HepG2 (cell line): ENCODE results near the gene CAVIN2. TPM values are rescaled to one million over a fixed set of nuclear protein-coding genes. Genes with fewer than 3 reads are reported as not detected.

Experiments used
- AGO2 ChIP-seq: fragments of 200-400 bp; formaldehyde crosslinking; optimal IDR thresholded peaks from 2 replicates; pipeline ENCODE3; 2017; ENCODE audit warnings: mild to moderate bottlenecking, low read depth, low read length, moderate library complexity
- ATF1 ChIP-seq: IDR thresholded peaks from 2 replicates; pipeline ENCODE4 v1.6.1; 2016; ENCODE audit warnings: mild to moderate bottlenecking, control low read depth
- BORCS8-MEF2B ChIP-seq: sonication (generic); formaldehyde crosslinking; IDR thresholded peaks from 2 replicates; pipeline ENCODE4 v1.8.0; 2022; ENCODE audit warnings: mild to moderate bottlenecking, missing genetic modification reagents
- FOXA1 ChIP-seq, 2 experiments: fragments of 450-650 bp in 1 of 2; sonication (generic) in 1 of 2; formaldehyde crosslinking in 1 of 2; IDR thresholded peaks; 2 replicates each; pipeline versions ENCODE4 v1.4.0 to v1.6.1; 2016 to 2020; ENCODE audit warnings: missing genetic modification reagents in 1 of 2
- HMGA1 ChIP-seq: sonication (generic); formaldehyde crosslinking; conservative IDR thresholded peaks from 2 replicates; pipeline ENCODE4 v1.4.0; 2020; ENCODE audit warnings: missing genetic modification reagents
- HMGXB3 ChIP-seq: sonication (generic); formaldehyde crosslinking; IDR thresholded peaks from 2 replicates; pipeline ENCODE4 v1.4.0; 2020; ENCODE audit warnings: missing genetic modification reagents, borderline replicate concordance
- KDM4B ChIP-seq: sonication (generic); formaldehyde crosslinking; IDR thresholded peaks from 2 replicates; pipeline ENCODE4 v1.4.0; 2020; ENCODE audit warnings: missing genetic modification reagents
- MEF2D ChIP-seq: sonication (generic); formaldehyde crosslinking; IDR thresholded peaks from 2 replicates; pipeline ENCODE4 v1.5.1; 2020; ENCODE audit warnings: mild to moderate bottlenecking, missing genetic modification reagents
- MIER3 ChIP-seq: IDR thresholded peaks from 2 replicates; pipeline ENCODE4 v1.6.1; 2016; ENCODE audit warnings: missing compliant biosample characterization, borderline replicate concordance
- NCOA2 ChIP-seq: sonication (generic); formaldehyde crosslinking; IDR thresholded peaks from 2 replicates; pipeline ENCODE4 v1.8.0; 2022; ENCODE audit warnings: inconsistent platforms
- NCOA5 ChIP-seq: sonication (generic); formaldehyde crosslinking; IDR thresholded peaks from 2 replicates; pipeline ENCODE4 v1.4.0; 2020; ENCODE audit warnings: missing genetic modification reagents
- NFE2 ChIP-seq: sonication (generic); formaldehyde crosslinking; IDR thresholded peaks from 2 replicates; pipeline ENCODE4 v1.4.0; 2020; ENCODE audit warnings: missing genetic modification reagents
- PAX8 ChIP-seq: sonication (generic); formaldehyde crosslinking; IDR thresholded peaks from 2 replicates; pipeline ENCODE4 v1.8.0; 2022; ENCODE audit warnings: mild to moderate bottlenecking, missing genetic modification reagents, borderline replicate concordance
- PBX3 ChIP-seq: sonication (generic); formaldehyde crosslinking; IDR thresholded peaks from 2 replicates; pipeline ENCODE4 v1.8.1; 2023; ENCODE audit warnings: missing genetic modification reagents, inconsistent platforms, borderline replicate concordance
- PHF5A ChIP-seq: IDR thresholded peaks from one replicate; pipeline ENCODE4 v1.6.1; 2018; ENCODE audit warnings: low read depth, missing genetic modification reagents; ENCODE audit not compliant: unreplicated experiment
- POLR2AphosphoS2 ChIP-seq: IDR thresholded peaks from 2 replicates; pipeline ENCODE4 v1.6.1; 2011; ENCODE audit warnings: low read depth, low read length, improper control_type of control experiment
- SKIL ChIP-seq: sonication (generic); formaldehyde crosslinking; IDR thresholded peaks from 2 replicates; pipeline ENCODE4 v1.8.0; 2022; ENCODE audit warnings: missing genetic modification reagents, mild to moderate bottlenecking, moderate library complexity, borderline replicate concordance
- TFE3 ChIP-seq: IDR thresholded peaks from 2 replicates; pipeline ENCODE4 v1.6.1; 2016
- XRCC5 ChIP-seq: fragments of 200-400 bp; formaldehyde crosslinking; optimal IDR thresholded peaks from 2 replicates; pipeline ENCODE3; 2017; ENCODE audit warnings: mild to moderate bottlenecking, low read length
- ZBTB38 ChIP-seq: sonication (generic); formaldehyde crosslinking; IDR thresholded peaks from 2 replicates; pipeline ENCODE4 v1.5.1; 2020; ENCODE audit warnings: mild to moderate bottlenecking, missing genetic modification reagents
- polyA plus RNA-seq, 8 experiments: library from polyadenylated mRNA; depleted of rRNA in 3 of 8; stranded (reverse) in 7 of 8; unstranded in 1 of 8; fragments of >200 nt; fragmentation: Illumina TruSeq in 4 of 8; extraction: Trizol in 4 of 8; gene quantifications; 2 replicates each; pipeline versions ENCODE4 v1.2.1 to v1.2.3, GENCODE V29; 2011 to 2016; ENCODE audit warnings: low read depth in 4 of 8, missing spikeins in 1 of 8, mixed read lengths in 1 of 8; ENCODE audit not compliant: insufficient read depth in 1 of 8
- total RNA-seq, 5 experiments: library from RNA; depleted of rRNA; stranded (reverse); fragments of >200 nt; fragmentation: Illumina TruSeq; extraction: Trizol; gene quantifications; 2 replicates each; pipeline ENCODE4 v1.2.3, GENCODE V29; 2016; ENCODE audit warnings: low read depth in 1 of 5

The CAVIN2 gene
- total and polyA plus RNA-seq, 2 of the 13 experiments (the other 11 are each of a cell fraction or from before 2014, with no cell fraction given) = 7.6 to 38.8 TPM

- TF ChIP-seq AGO2 = no peak
- TF ChIP-seq HMGA1 (CRISPR knock-in tag) = no peak
- peak; percentile 90 for TF ChIP-seq PHF5A (CRISPR knock-in tag)
- TF ChIP-seq MIER3 (CRISPR knock-in tag) = peak; percentile 99
- peak; percentile 47 for TF ChIP-seq XRCC5
- TF ChIP-seq SKIL (CRISPR knock-in tag) = peak; percentile 99
- TF ChIP-seq BORCS8-MEF2B (CRISPR knock-in tag) = peak; percentile 81
- TF ChIP-seq NCOA5 (CRISPR knock-in tag) = 0 out of 2 replicates have a peak, but pooled peaks have one; percentile 17
- peak; percentile 78; the same call in 1 of the 2 replicates for TF ChIP-seq NFE2
- TF ChIP-seq TFE3 = peak; percentile 83
- TF ChIP-seq ZBTB38 = no peak
- peak; percentile 56; the same call in 1 of the 2 replicates for TF ChIP-seq FOXA1 (IDR thresholded peaks at IDR 0.05)
- peak; percentile 91 for TF ChIP-seq FOXA1 (CRISPR knock-in tag; IDR thresholded peaks at IDR 0.05)
- TF ChIP-seq PBX3 (CRISPR knock-in tag) = no peak
- no peak for TF ChIP-seq PAX8 (CRISPR knock-in tag)
- peak; percentile 97 for TF ChIP-seq NCOA2
- no peak; the same call in 1 of the 2 replicates for TF ChIP-seq HMGXB3
- no peak for TF ChIP-seq POLR2AphosphoS2
- TF ChIP-seq ATF1 = no peak; the same call in none of the 2 replicates
- peak; percentile 97 for TF ChIP-seq MEF2D
- 0 out of 2 replicates have a peak, but pooled peaks have one; percentile 60 for TF ChIP-seq KDM4B
Measured at GRCh38 chr2:191866675-191867506, 20.0 kb upstream of the CAVIN2 start (continued).
